Effector memory CD4-positive, alpha-beta T cell (primary cell): ENCODE data around the gene CHCHD4.

Experiments
- DNase-seq, 3 donors: peaks; one replicate each; pipeline ENCODE4 v3.0.0-alpha.2; 2020
- H3K27ac ChIP-seq: 2 replicates; pipeline ENCODE4 v1.7.0; 2013; ENCODE audit warnings: mild to moderate bottlenecking, low read length, moderate library complexity; ENCODE audit not compliant: insufficient read depth, poor library complexity, severe bottlenecking
- H3K27me3 ChIP-seq: replicated peaks from 2 replicates; pipeline ENCODE4 v1.7.0; 2013; ENCODE audit warnings: mild to moderate bottlenecking, low read length; ENCODE audit not compliant: insufficient read depth, control insufficient read depth, poor library complexity, severe bottlenecking
- H3K36me3 ChIP-seq: 2 replicates; pipeline ENCODE4 v1.7.0; 2013; ENCODE audit warnings: mild to moderate bottlenecking, low read length, moderate library complexity; ENCODE audit not compliant: control insufficient read depth, insufficient read depth
- H3K4me1 ChIP-seq: 2 replicates; pipeline ENCODE4 v1.7.0; 2013; ENCODE audit warnings: low read length, mild to moderate bottlenecking; ENCODE audit not compliant: control insufficient read depth, insufficient read depth, poor library complexity, severe bottlenecking
- H3K4me3 ChIP-seq: 2 replicates; pipeline ENCODE4 v1.7.0; 2013; ENCODE audit warnings: low read length, low read depth, mild to moderate bottlenecking; ENCODE audit not compliant: insufficient read depth, poor library complexity, severe bottlenecking
- H3K9me3 ChIP-seq: 2 replicates; pipeline ENCODE4 v1.7.0; 2013; ENCODE audit warnings: mild to moderate bottlenecking, low read length, moderate library complexity; ENCODE audit not compliant: control insufficient read depth

The CHCHD4 gene

GRCh38 chr3:14157951-14158350 lies 33.3 kb upstream of the CHCHD4 start:
- H3K4me3 ChIP-seq: no peak overlapping the region
- no peaks in the 10 kb centered on the region for H3K4me1 ChIP-seq
- no peak for DNase-seq
- H3K27me3 ChIP-seq: no peaks in the 10 kb centered on the region
- no peak overlapping the region for H3K27ac ChIP-seq
- peaks cover 4% of the 10 kb centered on the region for H3K9me3 ChIP-seq
- peaks cover 82% of the 10 kb centered on the region for H3K36me3 ChIP-seq

- no peak for DNase-seq
- Histone ChIP-seq H3K27ac (no peak overlapping the region), H3K27me3 (no peaks in the 10 kb centered on the region), H3K36me3 (peaks cover 79% of the 10 kb centered on the region), H3K9me3 (peaks cover 4% of the 10 kb centered on the region), H3K4me1 (no peaks in the 10 kb centered on the region), H3K4me3 (no peak overlapping the region)
Measured at GRCh38 chr3:14156843-14157561, 32.3 kb upstream of the CHCHD4 start.

GRCh38 chr3:14156201-14156600 lies 31.5 kb upstream of the CHCHD4 start:
- DNase-seq: no peak
- Histone ChIP-seq H3K9me3 (peaks cover 3% of the 10 kb centered on the region), H3K36me3 (peaks cover 77% of the 10 kb centered on the region)

GRCh38 chr3:14154895-14155440 lies 30.3 kb upstream of the CHCHD4 start:
- Histone ChIP-seq H3K4me3 (no peak overlapping the region), H3K27me3 (no peaks in the 10 kb centered on the region), H3K36me3 (peaks cover 68% of the 10 kb centered on the region), H3K9me3 (no peaks in the 10 kb centered on the region), H3K4me1 (no peaks in the 10 kb centered on the region), H3K27ac (no peak overlapping the region)
- DNase-seq: no peak

More at GRCh38 chr3:14156201-14156600, 31.5 kb upstream of the CHCHD4 start:
- no peaks in the 10 kb centered on the region for H3K4me1 ChIP-seq
- H3K27ac ChIP-seq: no peak overlapping the region
- H3K27me3 ChIP-seq: no peaks in the 10 kb centered on the region
- H3K4me3 ChIP-seq: no peak overlapping the region

- DNase-seq: no peak
Measured at GRCh38 chr3:14154276-14154675, 29.6 kb upstream of the CHCHD4 start.

GRCh38 chr3:14153663-14154062 lies 29.0 kb upstream of the CHCHD4 start:
- Histone ChIP-seq H3K4me3 (no peak overlapping the region), H3K36me3 (peaks cover 56% of the 10 kb centered on the region), H3K4me1 (no peaks in the 10 kb centered on the region), H3K27ac (no peak overlapping the region), H3K9me3 (no peaks in the 10 kb centered on the region), H3K27me3 (no peaks in the 10 kb centered on the region)
- DNase-seq: no peak

More at GRCh38 chr3:14154276-14154675, 29.6 kb upstream of the CHCHD4 start:
- H3K4me1 ChIP-seq: no peaks in the 10 kb centered on the region
- H3K9me3 ChIP-seq: no peaks in the 10 kb centered on the region
- no peak overlapping the region for H3K27ac ChIP-seq
- no peak overlapping the region for H3K4me3 ChIP-seq
- peaks cover 61% of the 10 kb centered on the region for H3K36me3 ChIP-seq
- no peaks in the 10 kb centered on the region for H3K27me3 ChIP-seq

- Histone ChIP-seq H3K4me3 (no peak overlapping the region), H3K27me3 (no peaks in the 10 kb centered on the region), H3K27ac (no peak overlapping the region), H3K9me3 (no peaks in the 10 kb centered on the region), H3K4me1 (no peaks in the 10 kb centered on the region), H3K36me3 (peaks cover 56% of the 10 kb centered on the region)
- no peak for DNase-seq
Measured at GRCh38 chr3:14152963-14153355, 28.3 kb upstream of the CHCHD4 start.

GRCh38 chr3:14152233-14152962 lies 27.7 kb upstream of the CHCHD4 start:
- Histone ChIP-seq H3K4me1 (no peaks in the 10 kb centered on the region), H3K27me3 (no peaks in the 10 kb centered on the region), H3K27ac (no peak overlapping the region), H3K4me3 (no peak overlapping the region), H3K36me3 (peaks cover 56% of the 10 kb centered on the region), H3K9me3 (no peaks in the 10 kb centered on the region)
- no peak for DNase-seq

GRCh38 chr3:14151471-14152083 lies 26.9 kb upstream of the CHCHD4 start:
- DNase-seq: no peak
- H3K4me1 ChIP-seq: no peaks in the 10 kb centered on the region
- no peak overlapping the region for H3K4me3 ChIP-seq
- peaks cover 55% of the 10 kb centered on the region for H3K36me3 ChIP-seq
- no peaks in the 10 kb centered on the region for H3K27me3 ChIP-seq
- H3K27ac ChIP-seq: no peak overlapping the region
- H3K9me3 ChIP-seq: no peaks in the 10 kb centered on the region
